H1 (cell line): ENCODE data around the gene ADCY9. TPM values are rescaled to one million over a fixed set of nuclear protein-coding genes. Genes with fewer than 3 reads are reported as not detected.

ENCODE experiments used
- CHD2 ChIP-seq: IDR thresholded peaks from 2 replicates; pipeline ENCODE4 v1.6.1; 2012; ENCODE audit warnings: low read length, improper control_type of control experiment
- CTCF ChIP-seq, 3 experiments: IDR thresholded peaks; 1 replicate in 2 of 3; 2 replicates in 1 of 3; pipeline versions ENCODE4 v1.5.1 to v1.6.1; 2011; ENCODE audit warnings: low read length in 3 of 3, mild to moderate bottlenecking in 3 of 3, inconsistent platforms in 2 of 3, low read depth in 1 of 3, moderate library complexity in 1 of 3; ENCODE audit not compliant: insufficient read depth in 1 of 3; ENCODE audit errors: control extremely low read depth in 1 of 3
- polyA plus RNA-seq, 7 experiments: library from polyadenylated mRNA; depleted of rRNA in 3 of 7; stranded (reverse) in 5 of 7; unstranded in 2 of 7; fragments of >200 nt in 5 of 7; fragments of 200-250 nt in 2 of 7; gene quantifications; 1 replicate in 5 of 7; 2 replicates in 1 of 7; 4 replicates in 1 of 7; pipeline versions ENCODE4 v1.2.1 to v1.2.3, GENCODE V29; 2011 to 2013; ENCODE audit warnings: missing spikeins in 2 of 7, mixed read lengths in 2 of 7
- total RNA-seq: library from RNA; stranded (reverse); fragmentation: NEBNext Ultra II Directional; extraction: Animal tissue kit (Norgen Biotek cat#: 25700); gene quantifications from 2 replicates; pipeline ENCODE4 v1.2.1, GENCODE V29; 2021

Gene ADCY9
- total and polyA plus RNA-seq, 2 of the 8 experiments (the other 6 are each of a cell fraction or from before 2014, with no cell fraction given): 5.4 to 13.1 TPM

DNA sequence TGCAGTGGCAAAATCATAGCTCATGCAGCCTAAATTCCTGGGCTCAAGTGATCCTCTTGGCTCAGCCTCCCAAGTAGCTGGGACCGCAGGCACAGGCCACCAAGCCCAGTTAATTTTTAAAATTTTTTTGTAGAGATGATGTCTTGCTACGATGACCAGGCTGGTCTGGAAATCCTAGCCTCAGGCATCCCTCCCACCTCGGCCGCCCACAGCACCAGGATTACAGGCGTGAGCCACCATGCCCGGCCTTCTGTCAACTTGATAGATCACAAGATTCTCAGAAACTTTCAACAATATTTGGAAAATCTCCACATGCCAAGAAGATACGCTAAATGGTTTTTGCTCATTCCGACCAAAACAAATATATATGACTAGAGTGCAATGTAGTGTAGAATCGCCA lies 111.0 kb downstream of the ADCY9 start (continued):
- TF ChIP-seq CTCF (IDR thresholded peaks at IDR 0.05; ENCODE audit: control extremely low read depth in 1 of 3, insufficient read depth in 1 of 3, low read depth in 1 of 3, low read length in 3 of 3): no peak
- no peak for TF ChIP-seq CHD2
